Activated T-cell treated with anti-CD3 and anti-CD28 coated beads for 24 hours (primary cell): ENCODE results near the gene UCK2.

Experiments
- DNase-seq: peaks from one replicate; pipeline ENCODE4 v3.0.0-alpha.2; 2020; ENCODE audit warnings: low read depth

The UCK2 gene

DNA sequence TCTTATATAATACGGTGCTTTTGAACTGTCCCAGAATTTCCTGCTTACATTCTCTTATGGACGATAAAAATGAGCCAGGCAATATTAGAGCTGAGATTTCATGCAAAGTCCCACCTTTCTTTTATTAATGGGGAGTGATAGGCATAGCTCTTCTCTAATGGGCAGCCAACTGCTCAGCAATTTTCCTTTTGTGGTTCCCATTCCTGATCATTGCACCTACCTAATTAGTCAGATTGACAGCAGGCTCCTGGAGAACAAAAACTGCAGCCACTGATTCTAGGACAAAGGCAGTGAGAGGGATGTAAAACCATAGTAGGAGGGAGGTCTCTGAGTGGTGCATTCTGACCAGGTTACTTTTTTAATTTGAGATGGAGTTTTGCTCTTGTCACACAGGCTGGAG lies 110.4 kb downstream of the UCK2 start:
- no peak for DNase-seq

DNA sequence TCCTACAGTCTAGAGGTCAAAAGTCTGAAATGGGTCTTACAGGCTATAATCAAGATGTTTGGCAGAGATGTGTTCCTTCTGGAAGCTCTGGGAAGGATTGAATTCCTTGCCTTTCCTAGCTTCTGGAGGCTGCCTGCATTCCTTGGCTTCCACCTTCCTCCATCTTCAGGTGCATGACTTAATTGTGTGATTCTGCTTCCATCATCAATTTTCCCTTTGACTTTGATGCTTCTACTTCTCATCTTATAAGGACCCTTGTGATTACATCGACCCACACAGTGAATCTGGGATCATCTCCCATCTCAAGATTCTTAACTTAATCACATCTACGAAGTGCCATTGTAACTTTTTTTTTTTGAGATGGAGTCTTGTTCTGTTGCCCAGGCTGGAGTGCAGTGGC lies 111.4 kb downstream of the UCK2 start:
- DNase-seq: no peak

DNA sequence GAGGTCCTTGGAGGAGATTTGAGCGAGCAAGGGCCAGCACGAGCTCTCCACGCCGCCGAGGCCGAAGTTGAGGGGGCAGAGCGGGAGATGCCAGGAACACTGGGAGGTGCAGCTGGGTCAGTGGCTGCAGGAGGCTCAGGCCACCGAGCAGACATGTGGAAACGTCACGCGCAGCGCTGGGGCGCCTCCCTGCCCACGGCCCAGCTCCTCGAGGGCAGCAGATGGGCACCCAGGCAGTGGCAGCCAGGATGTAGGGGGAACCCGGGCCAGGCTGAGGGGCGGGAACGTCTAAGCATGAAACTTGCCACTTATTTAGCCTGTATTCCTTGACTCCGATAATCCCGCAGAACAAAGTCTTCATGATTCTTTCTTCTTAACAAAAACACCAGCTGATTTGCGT lies 114.1 kb downstream of the UCK2 start:
- no peak for DNase-seq

DNA sequence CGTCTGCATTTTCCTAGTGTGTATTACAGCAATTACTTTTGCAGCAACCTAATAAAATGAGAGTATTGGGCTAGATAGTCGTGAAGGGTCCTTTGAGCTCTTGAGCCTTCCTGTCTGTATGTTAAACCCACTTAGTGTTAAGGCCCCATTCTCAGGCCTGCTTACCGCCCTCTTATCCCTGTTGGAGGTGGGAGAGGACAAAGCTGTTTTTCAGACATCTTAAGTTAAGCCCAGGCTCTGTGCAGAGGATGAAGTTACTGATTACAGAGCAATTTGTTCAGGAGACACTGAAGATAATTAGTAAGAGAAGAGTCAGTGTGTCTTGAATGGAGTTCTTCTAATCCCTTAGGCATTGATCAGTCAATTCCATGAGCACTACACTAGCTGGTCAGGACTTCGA lies 114.6 kb downstream of the UCK2 start:
- DNase-seq: no peak

DNA sequence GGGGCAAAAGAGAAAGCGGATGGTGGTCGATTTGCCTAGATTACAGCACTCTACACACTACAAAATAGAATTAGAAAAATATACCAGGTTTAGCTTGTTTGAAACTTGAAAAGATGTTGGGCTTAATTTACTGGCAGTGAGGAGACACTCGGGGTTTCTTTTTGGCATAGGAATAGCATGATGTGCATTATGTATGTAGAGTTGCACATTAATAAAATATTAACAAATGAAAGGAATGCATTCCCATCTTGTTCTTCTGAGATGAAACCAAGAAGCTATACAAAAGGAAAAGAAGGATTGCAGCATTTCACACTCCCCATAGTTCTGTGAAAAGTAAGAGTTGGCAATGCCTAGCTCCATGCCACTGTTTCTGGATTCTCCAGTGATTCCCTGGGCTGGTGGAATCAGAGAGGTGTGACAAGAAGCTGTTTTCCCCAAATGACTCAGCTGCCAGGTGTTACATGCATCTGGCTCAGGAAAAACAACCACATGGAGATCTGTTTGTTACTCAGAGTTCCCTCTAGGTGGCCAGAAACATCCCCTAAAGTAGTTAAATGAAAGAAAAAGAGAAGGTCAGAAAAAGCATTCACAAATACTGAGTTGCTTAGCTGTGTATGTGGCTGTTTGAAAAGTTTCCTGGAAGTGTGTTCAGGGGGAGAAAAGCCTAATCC lies 115.6 kb downstream of the UCK2 start:
- no peak for DNase-seq

DNA sequence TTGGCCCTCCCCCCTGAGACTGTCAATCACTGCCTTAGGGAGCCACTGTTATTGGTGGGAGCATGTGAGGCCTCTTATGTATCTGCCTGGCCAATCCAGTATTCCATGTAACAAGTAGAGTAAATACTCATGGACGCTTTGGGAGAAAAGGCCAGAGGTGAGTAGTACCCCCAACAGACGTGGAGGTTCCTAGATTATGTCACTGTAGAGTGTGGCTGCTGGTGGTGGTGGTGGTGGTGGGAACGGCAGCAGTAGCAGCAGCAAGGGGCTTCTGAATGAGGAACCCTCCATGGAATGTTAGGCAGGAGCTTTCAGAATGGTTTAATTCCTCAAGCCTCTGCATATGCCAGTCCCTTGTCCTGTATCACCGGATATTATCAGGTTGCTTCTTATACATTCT lies 118.5 kb downstream of the UCK2 start:
- no peak for DNase-seq

DNA sequence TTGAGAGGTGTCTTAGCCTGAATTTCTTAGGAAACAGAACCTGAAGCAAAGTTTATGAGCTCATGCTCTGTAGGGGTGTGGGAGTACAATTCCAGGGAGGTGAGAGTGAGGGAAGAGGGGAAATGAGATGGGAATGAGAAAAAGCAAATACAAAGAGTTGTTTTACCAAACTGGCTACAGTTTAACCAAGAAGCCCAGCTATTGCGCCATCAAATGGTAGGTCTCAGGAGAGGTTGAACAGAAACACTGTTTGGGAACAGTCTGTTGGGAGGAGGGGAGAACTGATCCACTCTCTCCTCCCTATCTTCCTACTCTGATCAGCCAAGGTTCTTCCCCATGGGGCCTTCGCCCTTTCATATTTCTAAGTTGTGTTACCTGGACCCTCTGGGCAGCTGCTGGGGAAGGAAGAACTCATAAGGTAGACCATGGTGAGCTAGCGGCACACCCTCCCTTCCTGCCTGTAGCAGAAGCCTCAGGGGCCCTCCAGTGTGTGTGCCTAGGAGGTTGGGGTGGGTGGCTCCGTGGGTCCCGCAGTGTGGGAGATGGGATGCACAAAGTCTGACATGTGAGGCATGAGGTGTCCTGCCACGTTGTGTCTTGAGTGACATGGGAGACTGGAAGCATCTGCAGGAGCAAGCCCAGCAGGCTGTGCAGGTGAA lies 120.5 kb downstream of the UCK2 start:
- no peak for DNase-seq

DNA sequence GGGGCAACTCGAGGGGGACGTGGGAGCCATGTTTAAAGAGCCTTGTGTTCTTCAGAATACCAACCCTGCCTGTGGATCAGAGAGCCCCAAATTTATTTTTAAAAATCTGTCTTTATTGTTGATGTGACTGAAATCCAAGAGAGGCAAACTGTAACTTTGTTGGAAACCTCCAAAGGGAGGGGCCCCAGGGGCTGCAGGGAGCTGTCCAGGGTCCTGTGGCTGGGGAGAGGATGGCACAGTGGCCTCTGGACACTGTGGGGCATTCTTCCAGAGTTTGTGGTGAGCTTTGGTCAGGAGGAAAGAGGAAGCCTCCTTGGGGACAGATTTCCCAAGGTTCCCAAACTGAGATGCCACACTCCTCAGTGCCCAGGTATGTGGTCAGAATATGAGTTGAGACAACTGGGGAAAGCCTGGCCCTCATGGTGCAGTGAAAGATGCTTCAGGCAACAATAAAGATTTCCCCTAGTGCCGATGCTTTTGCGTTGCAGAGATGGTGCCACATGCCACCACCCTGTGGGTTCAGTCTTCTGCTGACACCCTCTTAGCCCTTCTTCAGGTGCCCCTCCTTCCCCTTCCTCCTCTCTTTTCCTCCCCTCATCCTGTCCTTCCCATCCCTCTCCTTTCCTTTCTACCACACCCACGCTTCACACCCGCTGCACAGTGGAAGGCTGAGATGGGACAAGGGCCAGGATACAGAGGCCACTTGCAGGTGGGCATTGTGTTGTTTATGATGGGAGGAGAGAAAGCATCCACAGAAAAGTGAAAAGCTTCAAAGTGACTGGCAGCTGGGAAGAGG lies 122.1 kb downstream of the UCK2 start:
- no peak for DNase-seq

DNA sequence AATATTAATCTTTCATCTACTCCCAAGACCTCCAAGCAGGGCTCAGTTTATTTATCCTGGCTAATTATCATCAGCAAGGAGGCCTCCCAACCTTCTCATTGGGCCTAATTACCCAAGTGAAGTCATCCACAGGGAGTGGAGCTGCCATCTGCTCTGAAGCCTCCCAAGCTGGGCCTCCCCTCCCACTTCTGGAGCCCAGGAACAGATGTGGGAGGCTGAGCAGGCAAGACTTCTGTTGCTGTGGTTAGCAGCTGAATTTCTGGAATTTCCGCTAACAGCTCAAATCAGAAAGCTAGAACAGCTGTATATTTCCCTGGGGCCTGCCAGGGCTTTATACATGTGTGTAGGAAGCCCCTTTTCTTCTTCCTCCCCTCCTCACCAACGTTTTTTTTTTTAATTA lies 127.5 kb downstream of the UCK2 start:
- DNase-seq: no peak

DNA sequence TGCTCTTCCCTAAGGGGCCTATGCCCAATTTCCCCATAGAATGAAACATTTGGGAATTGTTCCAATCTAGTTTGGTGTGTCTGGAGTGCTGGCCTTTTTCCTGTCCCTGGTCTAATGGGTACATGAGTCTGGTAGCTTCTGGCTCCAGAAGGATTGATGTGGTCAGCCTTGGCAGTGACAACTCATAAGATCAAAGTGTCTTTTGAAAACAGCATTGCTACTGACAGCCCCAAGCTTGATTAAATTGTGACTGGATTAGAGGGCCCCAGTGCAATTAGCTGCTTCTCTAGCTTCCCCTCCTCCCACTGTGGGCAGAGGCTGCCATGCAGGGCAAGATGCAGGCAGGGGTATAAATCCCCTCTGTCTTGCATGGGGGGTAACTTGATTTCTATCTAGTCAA lies 130.9 kb downstream of the UCK2 start:
- no peak for DNase-seq

DNA sequence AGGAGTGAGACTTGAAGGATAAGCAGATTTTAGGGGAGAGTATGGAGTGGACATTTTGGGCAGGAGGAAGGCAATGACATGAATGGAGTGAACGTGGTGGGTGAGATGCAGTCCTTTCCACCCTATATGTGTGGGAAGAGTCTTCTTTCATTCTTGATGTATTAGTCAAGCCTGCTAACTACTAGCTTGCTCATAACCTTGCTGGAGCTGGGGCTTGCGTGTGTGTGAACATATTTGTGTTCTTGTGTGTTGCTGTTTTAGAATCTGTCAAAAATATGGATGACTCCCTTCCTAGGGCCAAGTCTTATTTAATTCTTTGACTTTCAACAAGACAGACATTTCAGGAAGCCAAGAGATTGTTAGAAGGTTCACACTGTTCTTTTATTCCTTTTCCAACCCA lies 132.7 kb downstream of the UCK2 start:
- no peak for DNase-seq

DNA sequence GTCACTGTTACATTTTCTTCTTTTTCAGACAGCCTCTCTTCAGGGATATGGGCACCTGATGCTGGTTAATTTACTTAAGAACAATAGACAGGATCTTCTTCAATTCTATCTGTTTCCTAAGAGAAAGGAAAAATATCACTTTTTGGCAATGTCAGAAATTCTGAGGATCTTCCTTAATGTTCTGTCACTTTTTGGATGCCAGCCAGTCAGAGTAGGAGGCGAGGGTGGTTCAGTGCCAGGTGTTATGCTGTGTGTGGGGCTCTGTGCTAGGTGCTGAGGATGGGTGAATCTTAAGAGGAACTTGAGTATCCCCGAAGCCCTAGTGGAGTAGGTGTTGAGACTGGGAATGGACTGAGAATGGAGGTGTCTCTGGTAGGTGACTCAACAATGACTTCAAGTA lies 133.5 kb downstream of the UCK2 start:
- DNase-seq: no peak
